ENCODE measurements around the gene CAMK1G.

CAMK1G gene

DNA sequence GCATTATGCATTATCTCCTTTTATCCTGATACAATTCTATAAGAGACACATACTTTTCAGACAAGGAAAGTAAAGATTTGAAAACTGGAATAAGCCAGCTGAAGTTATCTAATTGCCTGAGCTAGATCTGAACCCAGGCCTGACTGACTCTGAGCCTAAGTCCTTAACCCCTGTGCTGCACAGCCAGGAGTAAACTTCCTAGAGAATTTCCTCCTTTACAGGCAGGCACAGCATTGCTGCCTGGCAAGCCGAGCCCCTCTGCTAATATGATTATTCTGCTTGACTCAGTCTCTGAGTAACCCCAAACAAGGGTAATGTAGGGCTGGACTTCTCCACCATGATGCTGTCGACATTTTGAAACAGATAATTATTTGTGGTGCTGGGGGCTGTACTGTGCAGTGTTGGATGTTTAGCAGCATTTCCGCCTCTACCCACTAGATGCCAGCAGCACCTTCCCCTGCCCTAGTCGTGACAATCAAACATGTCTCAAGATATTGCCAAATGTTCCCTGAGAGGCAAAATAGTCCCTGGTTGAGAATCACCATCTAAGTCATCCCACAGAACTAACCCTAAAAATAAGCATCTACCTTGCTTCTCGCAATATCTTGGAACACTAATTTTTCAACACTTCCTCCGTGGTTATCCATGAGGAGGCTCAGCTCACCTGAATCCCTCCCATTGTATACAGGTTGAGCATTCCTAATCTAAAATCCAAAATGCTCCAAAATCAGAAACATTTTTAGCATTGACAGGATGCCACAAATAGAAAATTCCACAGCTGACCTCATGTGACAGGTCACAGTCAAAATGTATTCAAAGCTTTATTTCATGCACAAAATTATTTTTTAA, 18.5 kb downstream of the CAMK1G start:
- DNase-seq, result peak; percentile 81

DNA sequence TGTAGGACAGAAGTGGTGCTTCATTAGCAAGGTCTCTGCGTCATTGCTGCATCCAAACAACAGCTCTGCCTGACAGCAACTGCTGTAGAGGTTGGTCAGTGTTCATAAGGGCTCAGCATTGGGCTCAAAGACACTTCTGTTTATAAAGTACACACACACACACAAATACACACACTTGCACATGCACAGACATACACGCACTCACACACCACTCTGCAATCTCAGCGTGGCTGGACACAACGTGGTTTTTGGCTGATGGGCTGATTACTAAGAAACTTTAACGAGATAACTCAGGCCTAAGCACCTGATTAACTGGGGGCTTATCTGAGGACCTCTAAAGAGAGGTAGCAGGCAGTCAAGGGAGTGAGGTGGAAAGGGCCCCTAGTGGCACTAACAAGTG, 20.4 kb downstream of the CAMK1G start:
- DNase-seq, result peak; percentile 97

DNA sequence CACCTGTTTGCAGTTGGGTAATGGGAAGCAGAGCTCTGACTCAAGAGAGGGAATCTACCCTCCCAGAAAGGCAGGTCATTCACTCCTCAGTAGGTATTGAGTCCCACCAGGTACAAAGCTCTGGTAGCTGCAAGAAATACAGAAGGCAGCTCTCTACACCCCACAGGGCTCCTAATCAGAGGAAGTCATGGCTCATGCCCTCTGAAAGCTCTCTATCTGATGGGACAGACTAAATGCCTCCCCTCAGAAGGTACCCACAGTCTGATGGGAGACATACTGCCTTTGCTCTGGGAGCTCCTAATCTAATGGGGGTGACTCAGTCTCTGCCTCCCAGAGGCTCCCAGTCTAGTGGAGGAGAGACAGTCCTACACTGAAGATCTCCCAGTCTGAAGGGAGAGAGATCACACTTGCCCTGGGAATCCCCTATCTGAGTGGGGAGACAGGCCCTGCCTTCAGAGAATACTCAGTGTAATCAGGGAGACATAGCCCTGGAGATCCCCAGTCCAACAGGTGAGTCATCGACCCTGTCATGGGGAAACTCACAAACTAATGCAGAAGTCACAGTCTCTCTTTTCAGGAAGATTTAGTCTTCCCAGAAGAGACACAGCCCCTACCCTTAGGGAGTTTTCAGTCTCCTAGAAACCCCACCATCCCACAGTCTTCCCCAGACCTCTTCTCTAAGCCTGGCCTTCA, 23.7 kb downstream of the CAMK1G start:
- no peak for DNase-seq

DNA sequence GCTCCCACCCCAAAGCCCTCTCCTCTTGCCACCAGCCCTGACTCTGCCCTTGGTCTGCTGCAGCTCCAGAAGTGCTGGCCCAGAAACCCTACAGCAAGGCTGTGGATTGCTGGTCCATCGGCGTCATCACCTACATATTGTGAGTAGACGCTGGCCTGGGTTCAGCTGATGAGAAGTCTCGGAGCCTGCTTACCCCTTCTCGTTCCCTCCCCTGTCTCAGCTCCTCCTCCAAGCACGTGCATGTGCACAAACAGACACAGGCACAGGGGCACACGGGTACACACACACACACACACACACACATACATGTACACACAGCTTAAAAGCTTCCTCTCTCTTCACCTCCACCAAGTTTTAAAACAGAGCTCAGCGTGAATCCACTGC, 24.3 kb downstream of the CAMK1G start:
- no peak for DNase-seq

DNA sequence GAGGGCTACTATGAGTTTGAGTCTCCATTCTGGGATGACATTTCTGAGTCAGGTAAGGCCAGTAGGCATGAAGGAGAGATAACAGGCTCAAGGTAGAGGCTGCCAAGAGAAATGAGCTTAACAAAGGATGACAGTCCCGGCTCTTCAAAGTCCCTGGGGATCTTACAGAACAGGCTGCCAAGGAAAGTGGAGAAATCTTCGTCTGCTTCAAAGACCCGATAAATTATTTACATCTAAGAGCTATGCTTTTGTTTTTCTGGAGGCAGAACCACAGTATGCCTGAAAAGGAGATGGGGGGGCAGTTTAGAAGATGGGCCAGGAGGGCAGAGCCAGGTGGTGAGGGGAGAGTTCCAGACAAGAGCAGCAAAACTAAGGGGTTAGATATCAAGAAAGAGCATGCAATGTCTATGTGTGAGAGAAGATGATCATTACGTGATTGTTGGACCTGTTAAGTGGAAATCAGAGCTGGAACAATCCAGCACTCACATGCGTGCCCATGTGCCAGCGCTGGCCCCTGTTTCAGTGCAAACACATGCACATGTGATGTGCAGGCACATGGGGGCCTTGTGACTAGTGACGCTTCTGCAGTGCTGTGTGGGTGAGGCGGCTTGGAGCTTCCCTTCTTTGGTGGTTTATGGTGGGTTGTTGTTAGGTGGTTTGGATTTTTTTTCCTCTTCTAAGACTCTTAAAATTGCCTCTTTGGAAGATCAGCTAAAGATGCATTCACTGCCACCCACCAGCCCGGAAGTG, 25.7 kb downstream of the CAMK1G start:
- DNase-seq, result peak; percentile 86

DNA sequence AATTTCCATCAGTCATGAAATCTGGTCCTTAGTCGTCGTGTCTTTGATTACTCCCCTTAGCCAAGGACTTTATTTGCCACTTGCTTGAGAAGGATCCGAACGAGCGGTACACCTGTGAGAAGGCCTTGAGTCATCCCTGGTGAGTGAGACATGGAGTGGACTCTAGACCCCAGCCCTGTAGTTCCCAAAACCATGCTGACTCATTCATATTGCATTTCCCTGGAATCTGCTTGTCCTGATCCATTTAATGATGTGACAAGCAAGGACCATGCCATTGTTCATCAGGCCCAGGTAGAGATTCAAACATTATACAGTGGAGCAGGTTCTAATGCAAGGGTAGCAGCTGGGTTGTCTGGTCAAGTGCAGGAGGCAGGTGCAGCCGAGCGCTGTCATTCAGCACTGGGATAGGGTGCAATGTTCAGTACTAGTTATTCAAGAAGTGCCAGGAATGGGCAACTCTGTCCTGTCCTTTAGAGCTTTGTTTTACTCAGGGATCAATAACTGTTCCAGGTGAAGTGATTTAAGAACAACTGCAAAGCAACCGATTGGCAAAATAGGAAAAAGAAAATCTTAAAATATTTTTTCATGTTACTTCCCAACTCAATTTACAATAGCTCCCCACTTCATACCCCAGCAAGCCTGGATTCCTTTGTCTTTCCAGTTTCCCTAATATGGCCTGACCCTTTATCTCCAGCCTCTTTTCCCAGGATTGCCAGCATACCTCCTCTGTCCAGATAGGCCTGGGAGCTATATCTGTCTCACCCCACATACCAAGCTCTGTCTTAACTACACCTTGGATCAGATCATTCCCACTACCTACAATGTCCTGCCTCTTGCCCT, 26.5 kb downstream of the CAMK1G start:
- no peak for DNase-seq

DNA sequence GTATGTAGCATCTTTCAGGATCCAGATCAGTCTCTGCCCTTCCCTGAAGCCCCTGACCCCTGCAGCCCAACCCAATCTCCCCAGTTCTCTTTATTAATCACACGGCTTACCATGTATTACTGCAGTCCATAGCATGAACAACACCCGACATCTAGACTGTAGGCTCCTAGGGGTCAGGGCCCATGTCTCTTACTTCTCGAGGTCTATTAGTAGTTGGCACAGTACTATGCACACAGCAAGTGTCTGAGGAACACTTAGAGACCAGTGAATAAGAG, 27.1 kb downstream of the CAMK1G start:
- DNase-seq, result no peak

DNA sequence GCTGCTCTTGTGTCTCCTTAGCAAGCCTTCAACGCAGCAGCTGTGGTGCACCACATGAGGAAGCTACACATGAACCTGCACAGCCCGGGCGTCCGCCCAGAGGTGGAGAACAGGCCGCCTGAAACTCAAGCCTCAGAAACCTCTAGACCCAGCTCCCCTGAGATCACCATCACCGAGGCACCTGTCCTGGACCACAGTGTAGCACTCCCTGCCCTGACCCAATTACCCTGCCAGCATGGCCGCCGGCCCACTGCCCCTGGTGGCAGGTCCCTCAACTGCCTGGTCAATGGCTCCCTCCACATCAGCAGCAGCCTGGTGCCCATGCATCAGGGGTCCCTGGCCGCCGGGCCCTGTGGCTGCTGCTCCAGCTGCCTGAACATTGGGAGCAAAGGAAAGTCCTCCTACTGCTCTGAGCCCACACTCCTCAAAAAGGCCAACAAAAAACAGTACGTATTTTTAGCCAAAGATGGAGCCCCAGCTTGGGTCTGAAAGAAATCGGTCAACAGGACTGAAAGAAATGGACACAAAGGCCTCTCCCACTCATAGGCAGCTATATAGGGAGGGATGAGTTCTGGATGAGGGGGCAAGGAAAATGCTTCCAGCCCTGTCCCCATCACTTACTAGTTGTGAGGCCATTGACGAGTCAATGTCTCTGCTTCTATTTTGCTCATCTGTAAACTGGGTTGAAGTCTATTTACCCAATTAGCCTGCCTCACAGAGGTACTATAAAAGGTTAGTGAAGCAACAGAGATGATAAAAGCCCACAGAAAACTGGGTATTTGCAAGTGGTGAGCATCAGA, 28.5 kb downstream of the CAMK1G start:
- no peak for DNase-seq

DNA sequence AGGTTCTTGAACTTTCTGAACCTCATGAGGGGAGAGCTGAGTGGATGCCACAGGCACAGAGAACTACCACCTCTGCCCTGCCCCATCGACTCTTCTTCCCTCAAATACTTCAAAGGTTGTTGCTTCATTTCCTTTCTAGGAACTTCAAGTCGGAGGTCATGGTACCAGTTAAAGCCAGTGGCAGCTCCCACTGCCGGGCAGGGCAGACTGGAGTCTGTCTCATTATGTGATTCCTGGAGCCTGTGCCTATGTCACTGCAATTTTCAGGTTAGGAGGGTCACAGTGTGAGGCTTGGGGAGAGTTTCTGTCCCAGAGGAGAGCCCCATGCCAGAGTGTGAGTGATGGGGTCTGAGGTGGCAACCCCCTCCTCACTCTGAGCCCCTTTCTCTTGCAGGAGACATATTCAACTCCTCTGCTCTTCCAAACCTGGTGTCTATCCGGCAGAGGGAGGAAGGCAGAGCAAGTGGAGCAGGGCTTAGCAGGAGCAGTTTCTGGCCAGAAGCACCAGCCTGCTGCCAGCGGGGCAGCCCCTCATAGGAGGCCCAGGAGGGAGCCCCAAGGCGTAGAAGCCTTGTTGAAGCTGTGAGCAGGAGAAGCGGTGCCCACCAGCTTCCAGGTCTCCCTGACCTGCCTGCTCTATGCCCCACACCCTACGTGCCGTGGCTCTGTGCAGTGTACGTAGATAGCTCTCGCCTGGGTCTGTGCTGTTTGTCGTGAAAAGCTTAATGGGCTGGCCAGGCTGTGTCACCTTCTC, 29.3 kb downstream of the CAMK1G start:
- DNase-seq, result no peak

DNA sequence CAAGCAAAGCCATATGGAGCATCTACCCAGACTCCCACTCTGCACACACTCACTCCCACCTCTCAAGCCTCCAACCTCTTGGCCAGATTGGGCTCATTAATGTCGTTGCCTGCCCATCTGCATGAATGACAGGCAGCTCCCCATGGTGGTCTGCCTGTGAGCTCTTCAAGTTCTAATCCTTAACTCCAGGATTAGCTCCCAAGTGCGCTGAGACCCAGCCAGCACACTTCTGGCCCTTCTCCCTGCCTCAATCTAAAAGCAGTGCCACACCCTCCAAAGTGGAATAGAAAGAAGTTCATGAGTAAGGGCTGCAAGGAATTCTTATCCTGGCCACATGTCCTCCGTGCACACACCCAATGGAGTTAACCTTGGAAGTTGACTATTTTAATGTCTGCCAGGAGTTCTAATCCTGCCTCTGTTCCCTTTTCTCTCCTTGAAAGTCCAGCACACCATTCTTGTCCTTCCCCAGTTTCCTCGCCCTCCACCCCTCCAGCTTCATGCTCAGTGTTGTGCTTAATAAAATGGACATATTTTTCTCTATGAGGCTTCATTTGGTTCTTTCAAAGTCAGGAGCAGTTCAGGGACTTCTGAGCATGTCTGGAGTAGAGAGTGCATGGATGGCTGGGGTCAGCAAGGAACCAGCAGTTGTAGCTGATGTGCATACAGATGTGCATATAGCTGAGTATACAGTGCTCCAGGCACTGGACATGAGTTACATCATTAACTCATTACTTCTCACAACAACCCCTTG, 30.1 kb downstream of the CAMK1G start:
- peak; percentile 97 for DNase-seq

DNA sequence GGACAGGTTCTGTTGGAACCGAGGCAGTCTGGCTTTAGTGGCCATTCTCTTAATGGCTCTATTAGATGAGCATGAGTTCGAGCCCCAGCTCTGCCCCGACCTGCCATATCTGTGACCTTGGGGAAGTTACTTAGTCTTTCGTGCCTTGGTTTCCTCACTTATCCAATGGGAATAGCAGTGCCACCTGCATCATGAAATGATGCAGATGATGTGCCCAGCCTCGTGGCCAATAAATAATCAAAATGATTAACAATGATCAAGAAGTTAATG, 30.6 kb downstream of the CAMK1G start:
- no peak for DNase-seq

DNA sequence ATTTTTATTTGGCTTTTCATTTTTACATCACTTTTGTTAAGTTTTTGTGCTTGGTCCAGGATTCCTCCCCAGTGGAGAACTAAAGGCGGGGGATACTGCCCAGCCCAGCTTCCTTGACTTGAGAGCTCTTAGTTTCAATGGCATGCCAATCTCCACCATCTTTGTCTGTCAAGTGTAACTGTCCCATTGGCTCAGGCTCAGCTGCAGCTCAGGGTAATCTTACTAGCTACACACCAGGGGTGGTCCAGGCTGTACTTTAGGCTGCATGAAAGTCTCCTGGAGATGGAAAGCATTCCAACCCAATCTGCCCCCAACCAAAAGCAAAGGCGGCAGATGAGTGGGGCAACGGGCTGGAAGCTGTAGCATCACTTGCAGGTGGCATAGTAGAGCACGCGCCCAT, 31.4 kb downstream of the CAMK1G start:
- DNase-seq, result no peak

DNA sequence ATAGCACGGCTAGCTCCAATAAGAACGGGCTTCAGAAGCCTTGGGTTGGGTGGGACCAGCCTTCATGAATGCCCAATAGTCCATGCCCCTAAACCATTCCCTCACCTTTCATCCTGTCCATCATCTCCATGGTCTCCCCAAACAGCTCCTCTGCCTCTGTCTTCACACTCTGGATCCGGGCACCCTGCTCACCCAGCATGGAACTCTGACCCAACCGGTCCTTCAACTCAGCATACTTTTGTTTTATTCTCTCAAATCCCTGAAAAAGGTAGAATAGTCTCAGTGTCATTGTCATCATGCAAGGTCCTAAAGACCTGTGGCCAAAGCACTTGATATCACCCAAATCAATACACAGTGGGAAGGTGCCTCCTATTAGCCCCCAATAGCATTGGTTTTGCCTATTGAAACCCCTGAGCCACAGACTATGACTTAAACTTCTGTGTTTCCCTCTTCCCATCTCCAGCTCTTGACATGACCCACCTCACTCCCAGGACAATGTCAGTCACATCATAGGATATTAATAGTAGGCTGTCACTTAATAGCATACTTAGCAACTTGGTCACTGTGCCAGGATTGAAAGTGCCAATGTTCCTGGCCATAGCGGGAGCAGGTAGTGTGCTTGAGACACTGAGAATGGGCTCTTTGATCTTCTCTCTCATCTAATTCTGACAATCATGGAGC, 33.0 kb downstream of the CAMK1G start:
- DNase-seq, result no peak

DNA sequence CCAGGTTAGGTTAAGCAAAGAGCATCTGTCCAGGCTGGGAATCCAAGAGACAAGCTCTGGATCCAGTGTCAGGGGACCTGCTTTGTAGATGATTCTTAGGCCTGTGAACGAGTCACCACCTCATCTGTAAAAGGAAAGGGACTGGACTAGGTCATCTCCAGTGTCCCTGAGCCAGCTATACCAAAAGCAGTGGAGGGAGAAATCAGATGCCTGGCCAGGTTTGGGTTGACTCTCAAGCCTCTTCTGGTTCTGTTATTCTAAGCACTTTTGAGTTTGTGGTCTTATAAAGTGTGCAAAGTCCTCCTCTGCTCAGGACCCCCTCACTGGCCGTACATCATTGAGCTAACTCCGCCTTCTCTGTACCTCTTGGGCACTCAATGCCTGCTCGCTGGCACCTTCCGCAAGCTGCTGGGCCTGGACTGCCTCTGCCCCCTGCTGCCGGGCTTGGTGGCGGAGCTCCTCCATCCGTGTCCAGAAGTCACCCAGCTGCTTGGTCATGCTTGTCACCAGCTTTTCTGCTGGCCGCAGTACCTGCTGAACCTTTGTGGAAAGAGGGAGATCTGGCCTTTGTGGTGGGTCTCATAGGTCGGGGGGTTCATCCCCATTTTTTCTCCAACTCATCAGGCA, 33.6 kb downstream of the CAMK1G start:
- DNase-seq, result no peak

DNA sequence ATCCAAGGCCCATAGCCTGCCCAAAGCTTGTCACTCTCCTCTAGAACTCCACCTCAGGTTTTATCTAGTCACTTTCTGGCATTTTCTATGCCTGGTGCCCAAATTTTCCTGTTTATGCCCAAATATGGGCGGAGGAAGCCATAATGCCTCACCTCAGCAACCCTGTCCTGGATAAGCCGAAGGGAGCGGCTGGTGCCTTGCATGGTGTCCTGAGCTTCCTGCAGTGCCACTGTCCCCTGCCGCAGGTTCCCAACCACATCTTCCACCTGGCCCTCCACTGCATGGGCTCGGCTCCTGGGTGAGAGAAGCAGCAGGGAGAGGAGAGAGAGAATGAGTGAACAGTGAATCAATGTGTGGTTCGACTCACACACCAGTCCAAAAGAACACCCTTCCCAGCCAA, 34.2 kb downstream of the CAMK1G start:
- no peak for DNase-seq

DNA sequence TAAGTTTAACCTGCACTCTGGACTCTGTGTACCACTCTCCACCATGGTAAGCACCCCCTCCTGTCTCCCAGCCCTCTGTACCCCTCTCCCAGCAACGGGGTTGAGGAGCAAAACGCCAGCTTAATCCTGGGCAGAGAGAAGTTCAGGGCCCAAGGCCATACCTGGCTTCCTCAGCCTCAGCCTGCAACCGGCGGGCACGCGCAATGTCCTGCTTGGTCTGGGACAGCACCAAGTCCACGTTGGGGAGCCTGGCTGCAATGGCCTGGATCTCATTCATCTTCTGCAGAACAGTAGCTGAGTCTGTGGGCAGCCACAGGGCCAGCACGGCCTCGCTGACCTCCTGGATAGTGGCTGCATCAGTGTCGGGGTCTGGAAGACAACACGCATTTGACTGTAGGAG, 34.8 kb downstream of the CAMK1G start:
- no peak for DNase-seq

DNA sequence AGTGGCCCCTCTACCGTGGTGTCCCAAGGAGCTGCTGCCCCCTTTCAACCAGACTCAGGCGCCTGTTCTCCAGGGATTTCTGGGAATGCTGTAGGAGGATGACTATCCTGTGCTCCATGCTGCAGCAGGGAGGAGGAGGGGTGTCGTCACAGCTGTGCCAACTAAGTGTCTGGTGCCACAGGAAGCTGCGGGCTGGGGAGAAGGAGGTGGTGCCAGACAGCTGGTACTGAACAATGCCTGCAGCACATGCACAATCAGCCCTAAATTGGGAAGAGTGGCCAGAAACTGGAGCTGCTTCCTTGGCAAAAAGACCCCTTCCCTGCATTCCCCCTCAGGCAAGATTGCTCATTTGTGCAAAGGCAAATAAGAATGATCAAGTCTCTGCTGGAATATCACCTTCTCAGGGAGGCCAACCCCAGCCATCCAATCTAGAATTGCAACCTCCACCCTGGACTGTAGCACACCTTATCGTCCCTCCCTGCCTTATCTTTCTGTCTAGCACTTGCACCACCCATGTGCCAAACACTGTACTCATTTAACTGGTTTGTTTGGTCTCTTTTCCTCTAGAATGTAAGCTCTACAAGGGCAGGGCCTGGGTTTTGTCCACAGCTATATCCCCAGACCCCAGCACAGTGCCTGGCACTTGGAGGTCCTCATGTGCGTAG, 35.4 kb downstream of the CAMK1G start:
- no peak for DNase-seq

DNA sequence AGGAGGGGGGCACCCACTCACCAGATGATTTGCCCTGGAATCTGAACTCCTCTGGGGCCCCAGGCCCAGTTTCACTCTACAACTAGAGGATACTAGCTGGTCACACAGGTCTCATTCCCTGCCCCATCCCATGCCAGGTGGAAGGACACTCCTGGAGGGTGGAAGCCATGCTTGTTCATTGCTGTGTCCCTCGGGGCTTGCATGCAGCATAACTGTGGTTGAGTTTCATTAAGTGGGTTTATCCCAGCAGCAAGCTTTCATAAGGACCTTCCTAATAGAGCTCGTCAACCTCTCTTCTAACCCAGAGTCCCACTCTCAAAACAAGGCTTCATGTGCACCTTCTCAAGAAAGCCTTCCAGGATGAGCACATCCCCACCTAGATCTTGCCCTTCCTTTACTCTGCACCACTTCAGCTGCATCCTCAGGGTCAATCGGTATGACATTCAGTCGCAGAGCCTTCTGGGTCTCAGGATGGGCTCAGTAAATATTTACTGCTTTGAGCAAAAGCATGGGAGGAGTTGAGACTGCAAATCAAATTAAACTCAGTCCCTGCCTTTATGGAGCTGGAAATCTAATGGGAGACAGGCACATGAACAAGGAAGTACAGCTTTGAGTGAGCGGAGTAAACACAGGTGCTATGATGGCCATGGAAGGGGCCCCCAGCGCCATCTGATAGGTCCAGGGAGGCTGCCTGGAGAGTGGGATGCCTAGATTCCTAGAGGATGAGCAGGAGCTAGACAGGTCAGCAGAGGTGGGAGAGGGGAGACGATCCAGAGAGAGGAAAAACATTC, 36.4 kb downstream of the CAMK1G start:
- no peak for DNase-seq

DNA sequence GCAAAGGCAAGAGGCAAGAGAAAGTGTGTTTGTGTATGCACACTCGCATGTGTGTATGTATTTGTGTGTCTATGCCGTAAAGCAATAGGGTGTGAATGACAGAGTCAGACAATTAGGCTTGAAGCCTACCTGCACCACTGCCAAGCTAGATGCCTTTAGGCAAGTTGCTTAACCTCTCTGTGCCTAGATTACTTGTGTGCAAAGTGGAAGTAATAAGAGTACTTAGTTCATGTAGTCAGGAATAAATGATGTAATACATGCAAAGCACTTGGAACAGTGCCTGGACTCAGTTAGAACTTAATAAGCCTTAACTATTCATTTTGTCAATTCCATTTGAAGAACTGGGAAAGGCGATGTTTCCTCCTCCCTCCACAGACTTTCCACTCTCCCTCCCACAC, 37.0 kb downstream of the CAMK1G start:
- DNase-seq, result no peak

Measured in NCI-H82 (cell line).